ENCODE results near the gene RAB29. TPM values are rescaled to one million over a fixed set of nuclear protein-coding genes. Genes with fewer than 3 reads are reported as not detected.

Gene RAB29
- polyA plus RNA-seq, 1 of the 3 experiments (the other 2 are of a cell fraction) = 9.2 TPM

DNA sequence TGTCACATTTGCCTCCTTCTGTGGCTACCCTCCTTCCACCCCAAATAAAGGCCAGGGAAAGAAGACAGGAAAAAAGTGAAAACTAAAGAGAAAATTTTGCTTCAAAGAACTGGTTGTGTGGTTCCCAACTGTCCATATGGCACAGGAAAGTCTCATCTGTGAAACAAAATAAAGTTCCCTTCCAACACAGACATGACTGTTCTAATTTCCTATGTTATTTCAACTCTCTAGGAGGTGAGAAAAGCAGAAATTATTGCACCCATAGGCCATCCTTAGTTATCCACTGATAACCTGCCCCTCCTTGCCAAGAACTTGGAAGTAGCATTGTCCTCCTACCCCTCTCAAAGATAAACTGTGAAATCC is 8.1 kb upstream of the RAB29 start (continued):
- TF ChIP-seq, protein P1, sequence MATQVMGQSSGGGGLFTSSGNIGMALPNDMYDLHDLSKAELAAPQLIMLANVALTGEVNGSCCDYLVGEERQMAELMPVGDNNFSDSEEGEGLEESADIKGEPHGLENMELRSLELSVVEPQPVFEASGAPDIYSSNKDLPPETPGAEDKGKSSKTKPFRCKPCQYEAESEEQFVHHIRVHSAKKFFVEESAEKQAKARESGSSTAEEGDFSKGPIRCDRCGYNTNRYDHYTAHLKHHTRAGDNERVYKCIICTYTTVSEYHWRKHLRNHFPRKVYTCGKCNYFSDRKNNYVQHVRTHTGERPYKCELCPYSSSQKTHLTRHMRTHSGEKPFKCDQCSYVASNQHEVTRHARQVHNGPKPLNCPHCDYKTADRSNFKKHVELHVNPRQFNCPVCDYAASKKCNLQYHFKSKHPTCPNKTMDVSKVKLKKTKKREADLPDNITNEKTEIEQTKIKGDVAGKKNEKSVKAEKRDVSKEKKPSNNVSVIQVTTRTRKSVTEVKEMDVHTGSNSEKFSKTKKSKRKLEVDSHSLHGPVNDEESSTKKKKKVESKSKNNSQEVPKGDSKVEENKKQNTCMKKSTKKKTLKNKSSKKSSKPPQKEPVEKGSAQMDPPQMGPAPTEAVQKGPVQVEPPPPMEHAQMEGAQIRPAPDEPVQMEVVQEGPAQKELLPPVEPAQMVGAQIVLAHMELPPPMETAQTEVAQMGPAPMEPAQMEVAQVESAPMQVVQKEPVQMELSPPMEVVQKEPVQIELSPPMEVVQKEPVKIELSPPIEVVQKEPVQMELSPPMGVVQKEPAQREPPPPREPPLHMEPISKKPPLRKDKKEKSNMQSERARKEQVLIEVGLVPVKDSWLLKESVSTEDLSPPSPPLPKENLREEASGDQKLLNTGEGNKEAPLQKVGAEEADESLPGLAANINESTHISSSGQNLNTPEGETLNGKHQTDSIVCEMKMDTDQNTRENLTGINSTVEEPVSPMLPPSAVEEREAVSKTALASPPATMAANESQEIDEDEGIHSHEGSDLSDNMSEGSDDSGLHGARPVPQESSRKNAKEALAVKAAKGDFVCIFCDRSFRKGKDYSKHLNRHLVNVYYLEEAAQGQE (IDR thresholded peaks at IDR 0.05; ENCODE audit: low read depth, low read length) = no peak
- no peak for TF ChIP-seq MXI1 (IDR thresholded peaks at IDR 0.05; ENCODE audit: low read depth, low read length)

DNA sequence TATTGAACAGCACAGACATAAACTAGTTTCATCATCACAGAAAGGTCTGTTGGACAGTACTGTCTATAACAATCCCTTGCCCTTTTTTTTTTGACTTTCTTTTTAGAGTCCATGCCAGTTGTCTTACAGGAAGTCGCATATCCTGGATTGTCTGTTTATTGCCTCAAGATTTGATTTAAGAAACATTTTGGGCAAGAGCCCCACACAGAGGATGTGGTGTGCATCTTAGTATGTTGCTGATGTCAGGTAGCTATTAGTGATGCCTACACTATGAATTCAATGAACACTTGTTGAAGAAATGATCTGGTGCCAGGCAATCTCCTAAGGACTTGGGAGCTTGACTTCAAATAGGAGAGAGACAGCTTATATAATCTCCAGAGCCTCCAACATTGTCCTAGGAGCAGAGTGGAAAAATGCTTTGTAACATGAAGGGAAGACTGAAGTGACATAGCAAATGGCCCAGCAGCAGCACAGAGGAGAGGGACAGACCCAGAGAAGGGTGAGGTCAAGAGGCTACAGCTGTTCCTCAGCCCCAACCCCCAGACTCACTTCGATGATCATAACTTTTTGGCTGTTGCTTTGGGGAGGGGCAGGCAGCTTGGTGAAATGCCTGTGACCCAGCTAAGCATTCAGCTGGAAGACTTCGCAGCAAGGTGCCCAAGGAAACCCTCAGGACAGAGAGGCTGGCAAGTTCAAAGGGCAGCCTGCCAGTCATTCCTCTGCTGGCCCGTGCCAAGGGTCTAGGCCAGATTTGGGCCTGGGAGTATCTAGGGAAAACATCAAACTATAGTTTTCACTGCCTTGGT is 7.5 kb upstream of the RAB29 start:
- 50% methylated on average over 2 of the region's 4 CpGs for WGBS (ENCODE audit: low lambda C conversion rate)
- no peak for TF ChIP-seq YY1 (IDR thresholded peaks at IDR 0.05; ENCODE audit: low read depth)
- TF ChIP-seq, protein P2, sequence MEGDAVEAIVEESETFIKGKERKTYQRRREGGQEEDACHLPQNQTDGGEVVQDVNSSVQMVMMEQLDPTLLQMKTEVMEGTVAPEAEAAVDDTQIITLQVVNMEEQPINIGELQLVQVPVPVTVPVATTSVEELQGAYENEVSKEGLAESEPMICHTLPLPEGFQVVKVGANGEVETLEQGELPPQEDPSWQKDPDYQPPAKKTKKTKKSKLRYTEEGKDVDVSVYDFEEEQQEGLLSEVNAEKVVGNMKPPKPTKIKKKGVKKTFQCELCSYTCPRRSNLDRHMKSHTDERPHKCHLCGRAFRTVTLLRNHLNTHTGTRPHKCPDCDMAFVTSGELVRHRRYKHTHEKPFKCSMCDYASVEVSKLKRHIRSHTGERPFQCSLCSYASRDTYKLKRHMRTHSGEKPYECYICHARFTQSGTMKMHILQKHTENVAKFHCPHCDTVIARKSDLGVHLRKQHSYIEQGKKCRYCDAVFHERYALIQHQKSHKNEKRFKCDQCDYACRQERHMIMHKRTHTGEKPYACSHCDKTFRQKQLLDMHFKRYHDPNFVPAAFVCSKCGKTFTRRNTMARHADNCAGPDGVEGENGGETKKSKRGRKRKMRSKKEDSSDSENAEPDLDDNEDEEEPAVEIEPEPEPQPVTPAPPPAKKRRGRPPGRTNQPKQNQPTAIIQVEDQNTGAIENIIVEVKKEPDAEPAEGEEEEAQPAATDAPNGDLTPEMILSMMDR (IDR thresholded peaks at IDR 0.05) = no peak
- TF ChIP-seq, protein P3, sequence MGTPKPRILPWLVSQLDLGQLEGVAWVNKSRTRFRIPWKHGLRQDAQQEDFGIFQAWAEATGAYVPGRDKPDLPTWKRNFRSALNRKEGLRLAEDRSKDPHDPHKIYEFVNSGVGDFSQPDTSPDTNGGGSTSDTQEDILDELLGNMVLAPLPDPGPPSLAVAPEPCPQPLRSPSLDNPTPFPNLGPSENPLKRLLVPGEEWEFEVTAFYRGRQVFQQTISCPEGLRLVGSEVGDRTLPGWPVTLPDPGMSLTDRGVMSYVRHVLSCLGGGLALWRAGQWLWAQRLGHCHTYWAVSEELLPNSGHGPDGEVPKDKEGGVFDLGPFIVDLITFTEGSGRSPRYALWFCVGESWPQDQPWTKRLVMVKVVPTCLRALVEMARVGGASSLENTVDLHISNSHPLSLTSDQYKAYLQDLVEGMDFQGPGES (IDR thresholded peaks at IDR 0.05; ENCODE audit: low read depth, low read length) = no peak
- TF ChIP-seq, protein P4, sequence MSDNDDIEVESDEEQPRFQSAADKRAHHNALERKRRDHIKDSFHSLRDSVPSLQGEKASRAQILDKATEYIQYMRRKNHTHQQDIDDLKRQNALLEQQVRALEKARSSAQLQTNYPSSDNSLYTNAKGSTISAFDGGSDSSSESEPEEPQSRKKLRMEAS (IDR thresholded peaks at IDR 0.05; ENCODE audit: low read depth) = no peak
- TF ChIP-seq, protein P5, sequence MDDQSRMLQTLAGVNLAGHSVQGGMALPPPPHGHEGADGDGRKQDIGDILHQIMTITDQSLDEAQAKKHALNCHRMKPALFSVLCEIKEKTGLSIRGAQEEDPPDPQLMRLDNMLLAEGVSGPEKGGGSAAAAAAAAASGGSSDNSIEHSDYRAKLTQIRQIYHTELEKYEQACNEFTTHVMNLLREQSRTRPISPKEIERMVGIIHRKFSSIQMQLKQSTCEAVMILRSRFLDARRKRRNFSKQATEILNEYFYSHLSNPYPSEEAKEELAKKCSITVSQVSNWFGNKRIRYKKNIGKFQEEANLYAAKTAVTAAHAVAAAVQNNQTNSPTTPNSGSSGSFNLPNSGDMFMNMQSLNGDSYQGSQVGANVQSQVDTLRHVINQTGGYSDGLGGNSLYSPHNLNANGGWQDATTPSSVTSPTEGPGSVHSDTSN (IDR thresholded peaks at IDR 0.05) = no peak
- TF ChIP-seq, protein P1 (IDR thresholded peaks at IDR 0.05; ENCODE audit: low read depth, low read length) = no peak
- TF ChIP-seq, protein P6, sequence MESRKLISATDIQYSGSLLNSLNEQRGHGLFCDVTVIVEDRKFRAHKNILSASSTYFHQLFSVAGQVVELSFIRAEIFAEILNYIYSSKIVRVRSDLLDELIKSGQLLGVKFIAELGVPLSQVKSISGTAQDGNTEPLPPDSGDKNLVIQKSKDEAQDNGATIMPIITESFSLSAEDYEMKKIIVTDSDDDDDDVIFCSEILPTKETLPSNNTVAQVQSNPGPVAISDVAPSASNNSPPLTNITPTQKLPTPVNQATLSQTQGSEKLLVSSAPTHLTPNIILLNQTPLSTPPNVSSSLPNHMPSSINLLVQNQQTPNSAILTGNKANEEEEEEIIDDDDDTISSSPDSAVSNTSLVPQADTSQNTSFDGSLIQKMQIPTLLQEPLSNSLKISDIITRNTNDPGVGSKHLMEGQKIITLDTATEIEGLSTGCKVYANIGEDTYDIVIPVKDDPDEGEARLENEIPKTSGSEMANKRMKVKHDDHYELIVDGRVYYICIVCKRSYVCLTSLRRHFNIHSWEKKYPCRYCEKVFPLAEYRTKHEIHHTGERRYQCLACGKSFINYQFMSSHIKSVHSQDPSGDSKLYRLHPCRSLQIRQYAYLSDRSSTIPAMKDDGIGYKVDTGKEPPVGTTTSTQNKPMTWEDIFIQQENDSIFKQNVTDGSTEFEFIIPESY (IDR thresholded peaks at IDR 0.05; ENCODE audit: borderline replicate concordance, low read depth) = no peak
- no peak for TF ChIP-seq RCOR1 (IDR thresholded peaks at IDR 0.05; ENCODE audit: low read length)
- no peak for TF ChIP-seq FOSL2 (IDR thresholded peaks at IDR 0.05; ENCODE audit: borderline replicate concordance, low read depth)
- no peak for TF ChIP-seq CHD2 (IDR thresholded peaks at IDR 0.05; ENCODE audit: low read length, partially characterized antibody)
- TF ChIP-seq TAF1 (IDR thresholded peaks at IDR 0.05; ENCODE audit: borderline replicate concordance, low read depth, low read length) = no peak
- TF ChIP-seq GATA2 (CRISPR knock-in tag; IDR thresholded peaks at IDR 0.05) = no peak
- no peak for TF ChIP-seq MXI1 (IDR thresholded peaks at IDR 0.05; ENCODE audit: low read depth, low read length)
- TF ChIP-seq JUND (IDR thresholded peaks at IDR 0.05) = no peak

More for the DNA sequence above, 7.5 kb upstream of the RAB29 start:
- Histone ChIP-seq H3K9ac (no peak overlapping the region), H3K4me3 (ENCODE audit: low read depth in 2 of 2, low read length in 1 of 2) (no peak overlapping the region), H3K36me3 (replicated peaks in 1 of 2; ENCODE audit: control insufficient read depth in 1 of 2, insufficient read depth in 2 of 2, low read length in 1 of 2) (no peaks in the 10 kb centered on the region), H3K27me3 (ENCODE audit: insufficient read depth) (no peaks in the 10 kb centered on the region), H3K9me2 (no peaks in the 10 kb centered on the region), H3K4me1 (ENCODE audit: control insufficient read depth in 1 of 2, insufficient read depth in 2 of 2, low read depth in 1 of 2, low read length in 1 of 2) (peaks cover 0 to 5% of the 10 kb centered on the region in 2 experiments; a peak in 1 of 4 replicates), H3K9me3 (no peaks in the 10 kb centered on the region), H3K4me2 (no peak overlapping the region), H4K20me1 (ENCODE audit: insufficient read depth) (no peaks in the 10 kb centered on the region), H3F3A (replicated peaks; ENCODE audit: insufficient read depth) (no peaks in the 10 kb centered on the region), H3K27ac (ENCODE audit: low read depth in 2 of 2, low read length in 1 of 2) (no peak overlapping the region), H3K79me2 (ENCODE audit: insufficient read depth) (no peaks in the 10 kb centered on the region), H2AFZ (ENCODE audit: low read depth) (no peak overlapping the region)
- POLR2A ChIA-PET = no interaction called here
- no peak for DNase-seq
- CTCF ChIA-PET = interaction anchor here (1.5 to 2.4 kb wide), 2 partner anchors 10 to 194 kb away, joined by 6 to 23 read pairs; no protein-coding TSS in a partner anchor
